ENCODE measurements around the gene ANO8.

The ANO8 gene

GRCh38 chr19:17328517-17329365, 5.9 kb downstream of the ANO8 start:
- no peak for DNase-seq

- no peak for DNase-seq
These were observed 6.8 kb downstream of the ANO8 start for GRCh38 chr19:17327654-17328516.

GRCh38 chr19:17327068-17327653, 7.5 kb downstream of the ANO8 start:
- DNase-seq = no peak

DNA sequence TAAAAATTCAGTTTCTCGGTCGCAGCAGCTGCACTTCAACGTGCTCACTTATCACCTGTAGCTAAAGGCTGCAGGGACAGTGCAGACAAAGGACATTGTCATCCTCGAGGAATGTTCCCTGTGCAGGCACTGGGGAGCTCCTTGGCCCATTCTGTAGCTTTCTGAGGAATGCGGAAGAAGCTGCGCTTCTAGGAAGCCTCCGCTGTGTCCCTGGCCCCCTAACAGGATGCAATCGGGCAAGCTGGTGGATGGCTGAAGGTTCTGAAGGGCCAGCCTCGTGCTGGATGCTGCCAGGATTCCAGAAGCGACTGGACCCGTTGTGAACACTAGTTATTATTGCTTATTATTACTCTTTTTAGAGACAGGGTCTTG, 8.1 kb downstream of the ANO8 start:
- no peak for DNase-seq

DNA sequence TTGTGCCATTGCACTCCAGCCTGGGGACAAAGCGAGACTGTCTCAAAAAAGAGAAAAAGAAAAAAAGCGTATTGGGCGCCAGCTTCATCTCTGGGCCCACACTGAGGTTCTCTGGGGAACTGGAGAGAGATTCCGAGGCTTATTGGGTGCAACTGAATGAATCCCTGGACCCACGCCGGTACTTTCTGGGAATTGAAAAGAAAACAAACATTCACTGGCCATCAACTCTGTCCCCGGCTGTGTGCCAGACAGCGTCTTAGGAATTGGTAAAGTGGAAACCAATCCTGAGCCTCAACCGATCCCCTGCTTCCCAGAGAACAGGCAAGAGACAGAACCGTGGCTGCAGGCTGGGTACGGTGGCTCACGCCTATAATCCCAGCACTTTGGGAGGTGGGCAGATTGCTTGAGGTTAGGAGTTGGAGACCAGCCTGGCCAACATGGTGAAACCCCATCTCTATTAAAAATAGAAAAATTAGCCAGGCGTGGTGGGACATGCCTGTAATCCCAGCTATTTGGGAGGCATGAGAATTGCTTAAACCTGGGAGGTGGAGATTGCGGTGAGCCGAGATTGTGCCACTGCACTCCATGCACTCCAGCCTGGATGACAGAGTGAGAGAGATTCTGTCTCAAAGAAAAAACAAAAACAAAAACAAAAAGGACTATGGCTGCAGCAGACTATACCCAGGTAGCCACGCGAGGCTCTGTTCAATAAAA, 8.6 kb downstream of the ANO8 start:
- DNase-seq = no peak

DNA sequence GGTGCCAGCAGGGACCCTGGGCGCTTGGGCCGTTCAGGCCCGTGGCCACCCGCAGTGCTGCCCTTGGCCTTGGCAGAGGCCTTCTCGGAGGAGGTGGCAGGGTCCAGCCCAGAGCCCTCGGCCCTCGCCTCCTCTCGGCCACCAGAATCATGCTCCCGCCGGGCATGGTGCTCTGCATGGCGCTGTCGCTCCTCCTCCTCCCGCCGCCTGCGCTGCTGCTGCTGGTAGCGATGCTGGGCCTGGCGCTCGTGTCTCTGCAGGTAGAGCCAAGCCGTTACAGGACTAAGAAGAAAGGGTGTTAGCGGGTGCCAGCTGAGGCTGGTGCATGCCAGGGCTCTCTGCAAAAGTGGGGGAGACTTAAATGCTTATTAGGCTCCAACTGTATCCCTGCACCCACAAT, 9.5 kb downstream of the ANO8 start:
- no peak for DNase-seq

- no peak for DNase-seq
These were observed 10.1 kb downstream of the ANO8 start for GRCh38 chr19:17324357-17325114.

GRCh38 chr19:17323964-17324332, 10.7 kb downstream of the ANO8 start:
- DNase-seq = no peak

DNA sequence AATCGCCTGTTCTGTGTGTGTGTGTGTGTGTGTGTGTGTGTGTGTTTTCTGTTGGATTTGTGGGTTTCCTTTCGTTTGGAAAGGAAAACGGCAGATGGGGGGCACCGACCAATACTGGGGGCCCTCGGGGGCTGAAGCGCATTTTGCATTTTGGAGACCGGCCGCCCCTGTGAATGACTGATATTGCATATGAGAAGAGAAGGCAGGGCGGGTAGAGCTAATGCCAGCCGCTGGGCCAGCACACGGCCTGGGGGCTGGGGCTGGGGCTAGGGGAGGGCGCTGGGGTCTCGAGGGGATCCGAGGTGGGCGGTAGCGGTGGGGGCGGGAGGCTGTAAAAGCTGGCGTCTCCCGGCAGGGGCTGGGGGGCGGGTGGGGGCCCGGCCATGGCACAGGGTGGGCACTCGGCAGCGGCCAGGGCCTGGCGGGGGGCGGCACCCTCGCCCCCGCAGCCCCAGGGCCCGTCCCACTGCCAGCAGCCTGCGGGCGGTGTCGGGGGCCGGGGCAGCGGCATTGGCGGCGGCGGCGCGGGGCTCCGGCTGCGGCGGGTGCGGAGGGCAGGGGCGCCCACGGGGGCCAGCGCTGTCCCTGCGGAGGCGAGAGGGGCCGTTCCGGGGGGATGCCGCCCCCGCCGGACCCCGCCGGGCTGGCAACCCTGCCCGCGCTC, 11.2 kb downstream of the ANO8 start:
- DNase-seq = no peak

- DNase-seq = no peak
These were observed 11.8 kb downstream of the ANO8 start for GRCh38 chr19:17322854-17323253.

GRCh38 chr19:17321655-17322489, 12.8 kb downstream of the ANO8 start:
- DNase-seq = no peak

GRCh38 chr19:17320435-17320834, 14.2 kb downstream of the ANO8 start:
- DNase-seq = no peak

GRCh38 chr19:17319473-17320238, 15.0 kb downstream of the ANO8 start:
- DNase-seq = no peak

DNA sequence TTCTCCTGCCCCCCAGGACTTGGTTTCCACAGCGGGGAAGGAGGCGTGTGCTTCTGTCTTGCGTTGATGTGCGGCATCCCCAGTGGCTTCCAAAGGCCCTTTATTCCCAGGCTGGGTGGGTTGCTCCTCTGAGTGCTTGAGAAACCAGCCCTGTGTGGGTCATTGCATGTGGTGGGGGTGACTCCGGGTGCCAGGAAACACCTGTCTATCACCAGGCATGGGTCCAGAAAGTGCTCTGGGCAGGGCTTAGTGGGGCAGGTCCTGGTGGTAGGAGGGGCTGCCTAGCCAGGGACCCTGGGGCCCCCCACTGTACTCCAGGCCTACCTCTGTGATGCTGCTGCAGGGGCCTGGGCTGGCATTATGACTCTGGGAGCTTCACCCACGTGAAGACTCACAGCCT, 15.7 kb downstream of the ANO8 start:
- DNase-seq = no peak

DNA sequence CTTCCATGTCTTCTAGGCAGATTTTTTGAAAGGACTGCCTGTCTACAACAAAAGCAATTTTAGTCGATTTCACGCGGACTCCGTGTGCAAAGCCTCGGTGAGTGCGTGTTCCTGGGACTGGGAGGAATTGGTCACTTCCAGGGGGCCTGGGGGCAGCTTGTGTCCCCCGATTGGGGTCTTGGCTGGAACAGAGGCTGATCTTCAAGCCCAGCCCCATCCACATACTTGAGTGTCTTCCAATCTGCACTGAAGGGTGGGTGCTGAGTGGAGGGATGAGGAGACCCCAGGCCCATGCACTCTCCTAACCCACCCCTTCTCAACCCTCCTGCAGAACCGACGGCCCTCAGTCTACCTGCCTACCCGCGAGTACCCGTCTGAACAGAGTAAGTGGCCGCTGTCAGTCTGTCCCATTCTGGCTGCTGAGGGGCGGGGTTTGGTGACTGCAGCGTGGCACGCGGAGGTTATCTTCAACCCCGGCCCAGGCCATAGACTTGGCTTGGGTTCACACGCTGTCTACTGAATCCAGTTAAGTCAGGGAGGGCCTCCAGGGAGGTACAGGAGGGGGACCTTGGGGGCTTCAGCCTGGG, 20.6 kb downstream of the ANO8 start:
- no peak for DNase-seq

DNA sequence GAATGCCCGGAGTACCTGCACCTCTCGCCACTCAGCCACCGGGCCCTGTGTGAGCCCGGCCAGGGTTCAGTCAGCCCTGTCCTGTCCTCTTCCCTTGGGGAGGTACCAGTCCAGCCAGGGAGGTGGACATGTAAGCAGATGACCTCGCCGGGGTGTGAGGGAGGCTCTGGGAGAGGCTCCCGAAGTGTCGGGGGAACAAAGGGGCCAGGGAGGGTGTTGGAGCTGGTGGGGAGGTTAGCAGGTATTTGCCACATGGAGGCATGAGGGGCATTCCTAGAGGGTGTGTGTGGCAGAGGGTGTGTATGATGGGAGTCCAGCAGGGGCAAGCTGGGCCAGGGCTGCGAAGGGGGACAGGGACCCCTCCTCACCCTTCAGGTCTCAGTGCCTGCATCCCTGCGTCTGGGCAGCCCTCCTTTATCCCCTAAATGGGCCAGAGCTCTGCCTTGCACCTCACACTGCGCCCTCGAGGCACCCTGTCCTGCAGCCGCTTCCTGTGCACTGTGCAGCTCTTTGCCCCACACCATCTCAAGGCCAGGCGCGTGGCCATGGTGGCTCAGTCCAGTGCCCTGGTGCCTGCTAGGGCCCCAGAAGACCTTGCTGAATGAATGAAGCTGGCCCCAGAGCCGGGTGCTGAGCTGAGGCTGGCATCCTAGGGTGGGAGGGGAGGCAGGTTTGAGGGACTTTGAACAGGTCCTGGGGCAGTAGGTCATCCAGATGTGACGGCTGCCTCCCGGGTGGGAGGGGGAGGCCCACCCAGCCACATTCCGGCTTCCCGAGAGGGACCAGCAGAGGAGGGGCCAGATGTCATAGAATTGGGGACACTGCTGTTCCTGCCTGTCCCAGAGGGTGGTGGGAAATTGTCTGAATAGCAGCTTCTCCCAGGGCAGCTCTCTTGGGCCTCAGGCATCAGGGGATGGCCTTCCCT, 22.2 kb downstream of the ANO8 start:
- no peak for DNase-seq

- no peak for DNase-seq
These were observed 23.0 kb downstream of the ANO8 start for GRCh38 chr19:17311455-17312188.

DNA sequence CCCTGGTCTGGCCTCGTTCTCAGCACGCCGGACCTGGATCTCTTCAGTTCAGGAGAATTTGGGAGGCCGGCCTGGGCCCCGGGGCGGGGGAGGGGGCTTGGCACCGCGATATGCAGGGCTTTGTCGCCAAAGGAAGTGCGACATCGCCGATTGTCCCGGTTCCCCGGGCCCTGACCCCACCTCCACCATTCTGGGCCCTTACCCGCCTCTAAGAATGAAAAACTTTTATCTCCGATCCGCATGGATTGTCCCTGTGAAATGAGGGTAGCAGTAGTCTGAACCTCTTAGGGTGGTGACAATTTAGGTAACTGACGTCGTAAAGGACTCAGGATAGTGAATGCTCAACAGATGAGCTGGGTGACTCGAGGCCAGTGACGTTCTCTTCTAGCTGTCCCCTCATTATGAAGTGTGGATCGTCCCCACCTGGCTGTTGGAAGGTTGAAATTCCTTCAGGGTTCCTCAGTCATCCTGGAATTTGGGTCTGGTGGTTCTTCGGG, 24.6 kb downstream of the ANO8 start:
- DNase-seq = no peak

Data from NCI-H446 (cell line).